ENCODE measurements around the gene KRT37.
A peak's percentile ranks its signal among the peaks of the same experiment; 100 is the strongest.

Gene KRT37

DNA sequence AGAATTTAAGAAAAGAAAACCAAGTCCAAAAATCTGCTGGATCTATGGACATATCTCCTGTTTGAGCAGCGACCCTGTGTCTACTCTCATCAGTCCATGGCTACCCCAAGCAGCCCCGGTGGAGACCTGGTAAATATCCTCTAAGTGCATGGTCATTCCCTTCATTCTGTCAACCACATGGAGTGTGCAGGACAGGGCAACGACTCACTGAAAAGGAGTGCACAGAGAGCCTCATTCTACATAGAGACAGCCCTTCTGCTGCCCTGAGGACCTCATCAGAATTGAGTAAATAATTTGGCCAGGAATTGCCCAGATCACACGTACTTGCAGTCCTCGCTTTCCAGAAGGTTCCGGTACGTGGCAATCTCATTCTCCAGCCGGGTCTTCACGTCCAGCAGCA, 13.4 kb upstream of the KRT37 start:
- no peak overlapping the region for H3K4me3 ChIP-seq (ENCODE audit: low read depth, low read length)
- TF ChIP-seq, protein P1, sequence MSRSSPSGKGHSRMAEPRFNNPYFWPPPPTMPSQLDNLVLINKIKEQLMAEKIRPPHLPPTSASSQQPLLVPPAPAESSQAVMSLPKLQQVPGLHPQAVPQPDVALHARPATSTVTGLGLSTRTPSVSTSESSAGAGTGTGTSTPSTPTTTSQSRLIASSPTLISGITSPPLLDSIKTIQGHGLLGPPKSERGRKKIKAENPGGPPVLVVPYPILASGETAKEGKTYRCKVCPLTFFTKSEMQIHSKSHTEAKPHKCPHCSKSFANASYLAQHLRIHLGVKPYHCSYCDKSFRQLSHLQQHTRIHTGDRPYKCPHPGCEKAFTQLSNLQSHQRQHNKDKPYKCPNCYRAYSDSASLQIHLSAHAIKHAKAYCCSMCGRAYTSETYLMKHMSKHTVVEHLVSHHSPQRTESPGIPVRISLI (tag by site-specific recombination; IDR thresholded peaks at IDR 0.05), result no peak
- TF ChIP-seq, protein P2, sequence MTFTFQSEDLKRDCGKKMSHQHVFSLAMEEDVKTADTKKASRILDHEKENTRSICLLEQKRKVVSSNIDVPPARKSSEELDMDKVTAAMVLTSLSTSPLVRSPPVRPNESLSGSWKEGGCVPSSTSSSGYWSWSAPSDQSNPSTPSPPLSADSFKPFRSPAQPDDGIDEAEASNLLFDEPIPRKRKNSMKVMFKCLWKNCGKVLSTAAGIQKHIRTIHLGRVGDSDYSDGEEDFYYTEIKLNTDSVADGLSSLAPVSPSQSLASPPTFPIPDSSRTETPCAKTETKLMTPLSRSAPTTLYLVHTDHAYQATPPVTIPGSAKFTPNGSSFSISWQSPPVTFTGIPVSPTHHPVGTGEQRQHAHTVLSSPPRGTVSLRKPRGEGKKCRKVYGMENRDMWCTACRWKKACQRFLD (tag by site-specific recombination; IDR thresholded peaks at IDR 0.05), result no peak
- TF ChIP-seq GLIS2 (tag by site-specific recombination; IDR thresholded peaks at IDR 0.05) (no peak), ZNF140 (tag by site-specific recombination; IDR thresholded peaks at IDR 0.05) (no peak), ZNF248 (tag by site-specific recombination; IDR thresholded peaks at IDR 0.05) (no peak), ZNF701 (tag by site-specific recombination; IDR thresholded peaks at IDR 0.05) (no peak), ZNF138 (tag by site-specific recombination; IDR thresholded peaks at IDR 0.05; ENCODE audit: borderline replicate concordance) (no peak), KLF10 (tag by site-specific recombination; IDR thresholded peaks at IDR 0.05) (no peak), ZNF132 (tag by site-specific recombination; IDR thresholded peaks at IDR 0.05; ENCODE audit: borderline replicate concordance) (no peak)
- TF ChIP-seq, protein P3, sequence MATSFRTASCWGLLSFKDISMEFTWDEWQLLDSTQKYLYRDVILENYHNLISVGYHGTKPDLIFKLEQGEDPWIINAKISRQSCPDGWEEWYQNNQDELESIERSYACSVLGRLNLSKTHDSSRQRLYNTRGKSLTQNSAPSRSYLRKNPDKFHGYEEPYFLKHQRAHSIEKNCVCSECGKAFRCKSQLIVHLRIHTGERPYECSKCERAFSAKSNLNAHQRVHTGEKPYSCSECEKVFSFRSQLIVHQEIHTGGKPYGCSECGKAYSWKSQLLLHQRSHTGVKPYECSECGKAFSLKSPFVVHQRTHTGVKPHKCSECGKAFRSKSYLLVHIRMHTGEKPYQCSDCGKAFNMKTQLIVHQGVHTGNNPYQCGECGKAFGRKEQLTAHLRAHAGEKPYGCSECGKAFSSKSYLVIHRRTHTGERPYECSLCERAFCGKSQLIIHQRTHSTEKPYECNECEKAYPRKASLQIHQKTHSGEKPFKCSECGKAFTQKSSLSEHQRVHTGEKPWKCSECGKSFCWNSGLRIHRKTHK (tag by site-specific recombination; IDR thresholded peaks at IDR 0.05), result no peak
- ChIA-PET POLR2A (no interaction called here), CTCF (interaction anchor here (1.2 to 1.3 kb wide), 2 partner anchors 20 to 228 kb away, joined by 3 to 5 read pairs; no protein-coding TSS in a partner anchor)
- no peaks in the 10 kb centered on the region for H3K4me1 ChIP-seq (ENCODE audit: control insufficient read depth, insufficient read depth, low read length)
- H3K36me3 ChIP-seq (ENCODE audit: control insufficient read depth in 2 of 2, insufficient read depth in 1 of 2, low read length in 2 of 2), result no peaks in the 10 kb centered on the region
- no peak overlapping the region for H3K27ac ChIP-seq (ENCODE audit: extremely low read depth, low read depth, low read length)
- H3K9me3 ChIP-seq (ENCODE audit: control insufficient read depth, insufficient read depth, low read depth, low read length), result no peaks in the 10 kb centered on the region

DNA sequence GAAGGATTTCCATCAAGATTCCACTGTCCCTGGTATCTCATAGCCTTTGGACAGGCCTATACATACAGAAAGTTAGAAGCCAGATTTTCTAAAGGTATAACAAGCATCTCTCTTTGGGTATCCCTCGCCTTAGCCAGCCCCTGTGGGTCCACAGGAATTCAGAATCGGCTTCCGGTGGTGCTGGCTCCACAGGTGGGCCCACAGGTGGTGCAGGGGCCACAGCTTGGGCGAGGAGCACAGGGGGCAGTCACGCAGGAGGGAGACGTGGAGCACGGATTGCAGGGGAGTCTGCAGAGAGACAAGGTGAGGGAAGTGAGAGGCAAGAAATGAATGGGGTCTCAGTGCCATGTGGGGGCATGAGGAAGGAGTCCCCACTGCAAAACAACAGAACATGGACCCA, 12.9 kb upstream of the KRT37 start:
- H3K9me3 ChIP-seq (ENCODE audit: control insufficient read depth, insufficient read depth, low read depth, low read length), result no peaks in the 10 kb centered on the region
- POLR2A ChIA-PET, result no interaction called here

DNA sequence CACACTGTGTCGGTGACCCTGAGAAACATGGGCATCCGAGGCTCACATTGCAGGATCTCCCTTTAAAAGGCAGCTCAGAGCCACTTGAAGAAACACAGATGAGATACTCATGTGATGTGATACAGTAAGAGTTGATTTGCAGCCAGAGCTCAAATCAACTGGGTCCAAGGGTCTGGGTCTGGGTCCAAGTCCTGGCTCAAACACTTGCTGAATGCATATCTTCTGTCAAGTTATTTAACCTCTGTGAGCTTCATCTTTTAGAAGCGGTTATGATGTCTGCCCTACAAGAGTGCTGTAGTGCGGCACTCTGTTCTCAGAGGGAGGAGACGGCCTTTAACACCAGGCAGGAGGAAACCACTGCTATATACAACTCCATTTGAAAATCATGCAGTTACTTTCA, 10.0 kb upstream of the KRT37 start:
- ChIA-PET POLR2A (interaction anchor here (0.5 kb wide), 1 partner anchor 29 kb away, joined by 4 read pairs; no protein-coding TSS in a partner anchor), CTCF (interaction anchor here (0.6 to 3.0 kb wide), 5 partner anchors 33 to 228 kb away, joined by 3 to 9 read pairs (median 4); no protein-coding TSS in a partner anchor)
- H3K4me3 ChIP-seq (ENCODE audit: low read depth, low read length), result no peak overlapping the region
- no peaks in the 10 kb centered on the region for H3K36me3 ChIP-seq (ENCODE audit: control insufficient read depth in 2 of 2, insufficient read depth in 1 of 2, low read length in 2 of 2)
- no peak overlapping the region for H3K27ac ChIP-seq (ENCODE audit: extremely low read depth, low read depth, low read length)
- no peaks in the 10 kb centered on the region for H3K9me3 ChIP-seq (ENCODE audit: control insufficient read depth, insufficient read depth, low read depth, low read length)
- no peaks in the 10 kb centered on the region for H3K4me1 ChIP-seq (ENCODE audit: control insufficient read depth, insufficient read depth, low read length)
- TF ChIP-seq ZSCAN30 (tag by site-specific recombination; IDR thresholded peaks at IDR 0.05), result no peak
- TF ChIP-seq ZNF785 (tag by site-specific recombination; IDR thresholded peaks at IDR 0.05), result no peak
- TF ChIP-seq ZNF394 (tag by site-specific recombination; IDR thresholded peaks at IDR 0.05; ENCODE audit: borderline replicate concordance), result no peak
- TF ChIP-seq ZBTB21 (tag by site-specific recombination; IDR thresholded peaks at IDR 0.05), result no peak
- no peak for TF ChIP-seq MEIS1 (CRISPR knock-in tag; IDR thresholded peaks at IDR 0.05; ENCODE audit: borderline replicate concordance)
- TF ChIP-seq ZNF629 (tag by site-specific recombination; IDR thresholded peaks at IDR 0.05), result no peak
- no peak for TF ChIP-seq ZNF23 (tag by site-specific recombination; IDR thresholded peaks at IDR 0.05; ENCODE audit: borderline replicate concordance)
- TF ChIP-seq ZNF140 (tag by site-specific recombination; IDR thresholded peaks at IDR 0.05), result no peak
- TF ChIP-seq, protein P4, sequence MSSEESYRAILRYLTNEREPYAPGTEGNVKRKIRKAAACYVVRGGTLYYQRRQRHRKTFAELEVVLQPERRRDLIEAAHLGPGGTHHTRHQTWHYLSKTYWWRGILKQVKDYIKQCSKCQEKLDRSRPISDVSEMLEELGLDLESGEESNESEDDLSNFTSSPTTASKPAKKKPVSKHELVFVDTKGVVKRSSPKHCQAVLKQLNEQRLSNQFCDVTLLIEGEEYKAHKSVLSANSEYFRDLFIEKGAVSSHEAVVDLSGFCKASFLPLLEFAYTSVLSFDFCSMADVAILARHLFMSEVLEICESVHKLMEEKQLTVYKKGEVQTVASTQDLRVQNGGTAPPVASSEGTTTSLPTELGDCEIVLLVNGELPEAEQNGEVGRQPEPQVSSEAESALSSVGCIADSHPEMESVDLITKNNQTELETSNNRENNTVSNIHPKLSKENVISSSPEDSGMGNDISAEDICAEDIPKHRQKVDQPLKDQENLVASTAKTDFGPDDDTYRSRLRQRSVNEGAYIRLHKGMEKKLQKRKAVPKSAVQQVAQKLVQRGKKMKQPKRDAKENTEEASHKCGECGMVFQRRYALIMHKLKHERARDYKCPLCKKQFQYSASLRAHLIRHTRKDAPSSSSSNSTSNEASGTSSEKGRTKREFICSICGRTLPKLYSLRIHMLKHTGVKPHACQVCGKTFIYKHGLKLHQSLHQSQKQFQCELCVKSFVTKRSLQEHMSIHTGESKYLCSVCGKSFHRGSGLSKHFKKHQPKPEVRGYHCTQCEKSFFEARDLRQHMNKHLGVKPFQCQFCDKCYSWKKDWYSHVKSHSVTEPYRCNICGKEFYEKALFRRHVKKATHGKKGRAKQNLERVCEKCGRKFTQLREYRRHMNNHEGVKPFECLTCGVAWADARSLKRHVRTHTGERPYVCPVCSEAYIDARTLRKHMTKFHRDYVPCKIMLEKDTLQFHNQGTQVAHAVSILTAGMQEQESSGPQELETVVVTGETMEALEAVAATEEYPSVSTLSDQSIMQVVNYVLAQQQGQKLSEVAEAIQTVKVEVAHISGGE (tag by site-specific recombination; conservative IDR thresholded peaks at IDR 0.05; ENCODE audit: low read depth), result no peak
- TF ChIP-seq ZNF138 (tag by site-specific recombination; IDR thresholded peaks at IDR 0.05; ENCODE audit: borderline replicate concordance), result no peak

More for the DNA sequence above, 12.9 kb upstream of the KRT37 start:
- H3K4me3 ChIP-seq (ENCODE audit: low read depth, low read length), result no peak overlapping the region
- CTCF ChIA-PET, result interaction anchor here (1.7 kb wide), 1 partner anchor 225 kb away, joined by 5 read pairs; no protein-coding TSS in a partner anchor
- H3K27ac ChIP-seq (ENCODE audit: extremely low read depth, low read depth, low read length), result no peak overlapping the region
- H3K4me1 ChIP-seq (ENCODE audit: control insufficient read depth, insufficient read depth, low read length), result no peaks in the 10 kb centered on the region
- no peak for TF ChIP-seq ZNF510 (tag by site-specific recombination; IDR thresholded peaks at IDR 0.05; ENCODE audit: insufficient replicate concordance)
- TF ChIP-seq ZNF366 (tag by site-specific recombination; conservative IDR thresholded peaks at IDR 0.05), result no peak
- TF ChIP-seq SCRT2 (tag by site-specific recombination; IDR thresholded peaks at IDR 0.05), result peak; percentile 73
- TF ChIP-seq, protein P5, sequence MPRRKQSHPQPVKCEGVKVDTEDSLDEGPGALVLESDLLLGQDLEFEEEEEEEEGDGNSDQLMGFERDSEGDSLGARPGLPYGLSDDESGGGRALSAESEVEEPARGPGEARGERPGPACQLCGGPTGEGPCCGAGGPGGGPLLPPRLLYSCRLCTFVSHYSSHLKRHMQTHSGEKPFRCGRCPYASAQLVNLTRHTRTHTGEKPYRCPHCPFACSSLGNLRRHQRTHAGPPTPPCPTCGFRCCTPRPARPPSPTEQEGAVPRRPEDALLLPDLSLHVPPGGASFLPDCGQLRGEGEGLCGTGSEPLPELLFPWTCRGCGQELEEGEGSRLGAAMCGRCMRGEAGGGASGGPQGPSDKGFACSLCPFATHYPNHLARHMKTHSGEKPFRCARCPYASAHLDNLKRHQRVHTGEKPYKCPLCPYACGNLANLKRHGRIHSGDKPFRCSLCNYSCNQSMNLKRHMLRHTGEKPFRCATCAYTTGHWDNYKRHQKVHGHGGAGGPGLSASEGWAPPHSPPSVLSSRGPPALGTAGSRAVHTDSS (tag by site-specific recombination; IDR thresholded peaks at IDR 0.05), result no peak
- no peak for TF ChIP-seq ZNF549 (tag by site-specific recombination; IDR thresholded peaks at IDR 0.05)
- TF ChIP-seq SCRT1 (tag by site-specific recombination; IDR thresholded peaks at IDR 0.05; ENCODE audit: borderline replicate concordance), result peak; percentile 56; the same call in 1 of the 2 replicates
- no peak for TF ChIP-seq ZNF48 (tag by site-specific recombination; IDR thresholded peaks at IDR 0.05)
- no peak for TF ChIP-seq ZNF433 (tag by site-specific recombination; IDR thresholded peaks at IDR 0.05; ENCODE audit: low read depth)
- no peak for TF ChIP-seq ZNF23 (tag by site-specific recombination; IDR thresholded peaks at IDR 0.05; ENCODE audit: borderline replicate concordance)
- TF ChIP-seq ZFP37 (tag by site-specific recombination; IDR thresholded peaks at IDR 0.05), result no peak
- TF ChIP-seq ZNF529 (tag by site-specific recombination; IDR thresholded peaks at IDR 0.05; ENCODE audit: insufficient replicate concordance), result no peak
- no peak for TF ChIP-seq ZNF426 (tag by site-specific recombination; IDR thresholded peaks at IDR 0.05)
- H3K36me3 ChIP-seq (ENCODE audit: control insufficient read depth in 2 of 2, insufficient read depth in 1 of 2, low read length in 2 of 2), result no peaks in the 10 kb centered on the region
